GM10266 (cell line): Measurements from ENCODE around the gene NLRP1.
"Not testable (repeated sequence)": the region's sequence is repeated elsewhere in the genome, so short reads cannot be mapped to it uniquely, and the experiment has no call there.

Source experiments
- DNase-seq: peaks from one replicate; pipeline ENCODE4 v3.0.0; 2012; ENCODE audit errors: extremely low spot score
- CTCF ChIP-seq: IDR thresholded peaks from 2 replicates; pipeline ENCODE4 v1.5.1; 2012; ENCODE audit warnings: mild to moderate bottlenecking, low read depth; ENCODE audit not compliant: control insufficient read depth, insufficient read depth; ENCODE audit errors: missing control alignments

NLRP1 gene

GRCh38 chr17:5581655-5582054 lies 2.7 kb downstream of the NLRP1 start:
- no peak for DNase-seq
- TF ChIP-seq CTCF, result no peak

GRCh38 chr17:5580969-5581368 lies 3.3 kb downstream of the NLRP1 start:
- no peak for DNase-seq
- TF ChIP-seq CTCF, result no peak

- no peak for DNase-seq
- TF ChIP-seq CTCF, result no peak
Measured at GRCh38 chr17:5580367-5580766, 3.9 kb downstream of the NLRP1 start.

- not testable (repeated sequence) for DNase-seq
Measured at GRCh38 chr17:5578768-5579167, 5.5 kb downstream of the NLRP1 start.

- DNase-seq, result not testable (repeated sequence)
Measured at GRCh38 chr17:5573017-5573416, 11.3 kb downstream of the NLRP1 start.

GRCh38 chr17:5571281-5571680 lies 13.0 kb downstream of the NLRP1 start:
- DNase-seq, result no peak
- TF ChIP-seq CTCF, result no peak

GRCh38 chr17:5565808-5566207 lies 18.5 kb downstream of the NLRP1 start:
- DNase-seq, result no peak

GRCh38 chr17:5563456-5563855 lies 20.9 kb downstream of the NLRP1 start:
- DNase-seq, result no peak
- TF ChIP-seq CTCF, result no peak

More at GRCh38 chr17:5565808-5566207, 18.5 kb downstream of the NLRP1 start:
- no peak for TF ChIP-seq CTCF
